HG03460 (cell line): ENCODE measurements around the gene DOCK4.
"Not testable (repeated sequence)": the region's sequence is repeated elsewhere in the genome, so short reads cannot be mapped to it uniquely, and the experiment has no call there.

Source experiments
- ATAC-seq: cut with Tn5 transposase; IDR thresholded peaks from one replicate; pipeline ENCODE4 v1.9.1; 2021; ENCODE audit not compliant: unreplicated experiment

DOCK4 gene

GRCh38 chr7:112206238-112206990 is at the start of gene DOCK4, which contains the start of gene ZNF277:
Gene DOCK4, minus strand, starts transcription at chr7:112206399. Its CDS starts 261 bp downstream, at chr7:112206138.
Gene ZNF277, plus strand, starts transcription at chr7:112206695. Its CDS starts 22 bp downstream, at chr7:112206717.
- ATAC-seq = peak; percentile 97

GRCh38 chr7:112255388-112255720 is 49.2 kb upstream of the DOCK4 start:
- ATAC-seq = no peak

GRCh38 chr7:112254709-112255387 is 48.6 kb upstream of the DOCK4 start:
- ATAC-seq = no peak

- no peak for ATAC-seq
Observed at GRCh38 chr7:112254156-112254555, 48.0 kb upstream of the DOCK4 start.

- no peak for ATAC-seq
Observed at GRCh38 chr7:112252691-112253090, 46.5 kb upstream of the DOCK4 start.

- no peak for ATAC-seq
Observed at GRCh38 chr7:112252141-112252540, 45.9 kb upstream of the DOCK4 start.

GRCh38 chr7:112249967-112250366 is 43.8 kb upstream of the DOCK4 start:
- ATAC-seq = not testable (repeated sequence)

GRCh38 chr7:112248598-112248997 is 42.4 kb upstream of the DOCK4 start:
- ATAC-seq = no peak

GRCh38 chr7:112238852-112239610 is 32.8 kb upstream of the DOCK4 start:
- no peak for ATAC-seq

GRCh38 chr7:112238330-112238729 is 32.1 kb upstream of the DOCK4 start:
- no peak for ATAC-seq

- no peak for ATAC-seq
Observed at GRCh38 chr7:112236597-112236996, 30.4 kb upstream of the DOCK4 start.

- no peak for ATAC-seq
Observed at GRCh38 chr7:112234147-112234546, 27.9 kb upstream of the DOCK4 start.

GRCh38 chr7:112233048-112233697 is 27.0 kb upstream of the DOCK4 start:
- ATAC-seq = no peak

GRCh38 chr7:112232212-112232978 is 26.2 kb upstream of the DOCK4 start:
- no peak for ATAC-seq

- no peak for ATAC-seq
Observed at GRCh38 chr7:112228632-112229031, 22.4 kb upstream of the DOCK4 start.

GRCh38 chr7:112226701-112227276 is 20.6 kb upstream of the DOCK4 start:
- ATAC-seq = no peak

GRCh38 chr7:112225006-112225405 is 18.8 kb upstream of the DOCK4 start:
- no peak for ATAC-seq

- ATAC-seq = no peak
Observed at GRCh38 chr7:112224186-112224585, 18.0 kb upstream of the DOCK4 start.

- ATAC-seq = no peak
Observed at GRCh38 chr7:112223310-112223709, 17.1 kb upstream of the DOCK4 start.

- ATAC-seq = no peak
Observed at GRCh38 chr7:112220877-112221434, 14.8 kb upstream of the DOCK4 start.
